ENCODE data around the gene BAG1. TPM values are rescaled to one million over a fixed set of nuclear protein-coding genes. Genes with fewer than 3 reads are reported as not detected.
A peak's percentile ranks its signal among the peaks of the same experiment; 100 is the strongest.

BAG1 gene
- total RNA-seq, 4 donors from 2014 or later, result 63.6 to 140 (median 70.8) TPM

GRCh38 chr9:33250458-33250995 is 14.0 kb downstream of the BAG1 start:
- Histone ChIP-seq H3K27me3 (no peaks in the 10 kb centered on the region), H3K4me1 (peaks cover 6% of the 10 kb centered on the region), H3K9me3 (no peaks in the 10 kb centered on the region), H3K4me3 (no peak overlapping the region), H3K27ac (no peak overlapping the region), H3K36me3 (peaks cover 48% of the 10 kb centered on the region)
- 26% methylated on average over 1 of the region's 1 CpG for WGBS
- peak in 1 of 2 donors; percentile 43 for DNase-seq (ENCODE audit: low spot score in 2 of 2)
- TF ChIP-seq EP300 (IDR thresholded peaks at IDR 0.05) (no peak), POLR2A (IDR thresholded peaks at IDR 0.05) (no peak), POLR2AphosphoS5 (IDR thresholded peaks at IDR 0.05) (no peak), CTCF (IDR thresholded peaks at IDR 0.05) (no peak)

GRCh38 chr9:33249983-33250382 is 14.5 kb downstream of the BAG1 start:
- no peak for TF ChIP-seq EP300 (IDR thresholded peaks at IDR 0.05)
- no peak for TF ChIP-seq POLR2AphosphoS5 (IDR thresholded peaks at IDR 0.05)
- TF ChIP-seq POLR2A (IDR thresholded peaks at IDR 0.05), result no peak
- no peak for TF ChIP-seq CTCF (IDR thresholded peaks at IDR 0.05)
- 98% methylated on average over 2 of the region's 2 CpGs for WGBS
- H3K4me1 ChIP-seq, result peaks cover 6% of the 10 kb centered on the region
- peak in 1 of 2 donors; percentile 20 for DNase-seq (ENCODE audit: low spot score in 2 of 2)
- no peaks in the 10 kb centered on the region for H3K27me3 ChIP-seq
- no peak overlapping the region for H3K4me3 ChIP-seq
- no peak overlapping the region for H3K27ac ChIP-seq
- H3K36me3 ChIP-seq, result peaks cover 42% of the 10 kb centered on the region
- H3K9me3 ChIP-seq, result no peaks in the 10 kb centered on the region

- Histone ChIP-seq H3K36me3 (peaks cover 34% of the 10 kb centered on the region), H3K9me3 (no peaks in the 10 kb centered on the region), H3K27me3 (no peaks in the 10 kb centered on the region), H3K27ac (no peak overlapping the region), H3K4me3 (no peak overlapping the region), H3K4me1 (peaks cover 6% of the 10 kb centered on the region)
- WGBS, result 81% methylated on average over 6 of the region's 6 CpGs
- DNase-seq (ENCODE audit: low spot score in 2 of 2), result peak in 1 of 2 donors; percentile 24
- no peak for TF ChIP-seq POLR2AphosphoS5 (IDR thresholded peaks at IDR 0.05)
- TF ChIP-seq POLR2A (IDR thresholded peaks at IDR 0.05), result no peak
- TF ChIP-seq EP300 (IDR thresholded peaks at IDR 0.05), result no peak
- no peak for TF ChIP-seq CTCF (IDR thresholded peaks at IDR 0.05)
Observed at GRCh38 chr9:33249087-33249658, 15.3 kb downstream of the BAG1 start.

- H3K9me3 ChIP-seq, result no peaks in the 10 kb centered on the region
- no peaks in the 10 kb centered on the region for H3K27me3 ChIP-seq
- 100% methylated on average over 3 of the region's 3 CpGs for WGBS
- H3K4me1 ChIP-seq, result peaks cover 6% of the 10 kb centered on the region
- H3K36me3 ChIP-seq, result peaks cover 29% of the 10 kb centered on the region
- peak in 1 of 2 donors; percentile 54 for DNase-seq (ENCODE audit: low spot score in 2 of 2)
- no peak overlapping the region for H3K4me3 ChIP-seq
- no peak for TF ChIP-seq EP300 (IDR thresholded peaks at IDR 0.05)
- TF ChIP-seq POLR2A (IDR thresholded peaks at IDR 0.05), result no peak
- no peak for TF ChIP-seq CTCF (IDR thresholded peaks at IDR 0.05)
- no peak for TF ChIP-seq POLR2AphosphoS5 (IDR thresholded peaks at IDR 0.05)
- H3K27ac ChIP-seq, result no peak overlapping the region
Observed at GRCh38 chr9:33248606-33249005, 15.9 kb downstream of the BAG1 start.

- 97% methylated on average over 7 of the region's 9 CpGs for WGBS
- DNase-seq (ENCODE audit: low spot score in 2 of 2), result peak in 1 of 2 donors; percentile 58
- peaks cover 8% of the 10 kb centered on the region for H3K36me3 ChIP-seq
Observed at GRCh38 chr9:33246269-33246860, 18.1 kb downstream of the BAG1 start.

More at GRCh38 chr9:33246269-33246860, 18.1 kb downstream of the BAG1 start:
- Histone ChIP-seq H3K27ac (no peak overlapping the region), H3K9me3 (no peaks in the 10 kb centered on the region), H3K4me1 (peaks cover 6% of the 10 kb centered on the region), H3K27me3 (no peaks in the 10 kb centered on the region), H3K4me3 (no peak overlapping the region)
- TF ChIP-seq POLR2A (IDR thresholded peaks at IDR 0.05) (no peak), CTCF (IDR thresholded peaks at IDR 0.05) (no peak), EP300 (IDR thresholded peaks at IDR 0.05) (no peak), POLR2AphosphoS5 (IDR thresholded peaks at IDR 0.05) (no peak)
